ENCODE measurements around the gene CLDND2. TPM values are rescaled to one million over a fixed set of nuclear protein-coding genes. Genes with fewer than 3 reads are reported as not detected.
"Not testable (repeated sequence)": the region's sequence is repeated elsewhere in the genome, so short reads cannot be mapped to it uniquely, and the experiment has no call there.

Gene CLDND2
- total RNA-seq, 4 donors from 2014 or later, result not detected

DNA sequence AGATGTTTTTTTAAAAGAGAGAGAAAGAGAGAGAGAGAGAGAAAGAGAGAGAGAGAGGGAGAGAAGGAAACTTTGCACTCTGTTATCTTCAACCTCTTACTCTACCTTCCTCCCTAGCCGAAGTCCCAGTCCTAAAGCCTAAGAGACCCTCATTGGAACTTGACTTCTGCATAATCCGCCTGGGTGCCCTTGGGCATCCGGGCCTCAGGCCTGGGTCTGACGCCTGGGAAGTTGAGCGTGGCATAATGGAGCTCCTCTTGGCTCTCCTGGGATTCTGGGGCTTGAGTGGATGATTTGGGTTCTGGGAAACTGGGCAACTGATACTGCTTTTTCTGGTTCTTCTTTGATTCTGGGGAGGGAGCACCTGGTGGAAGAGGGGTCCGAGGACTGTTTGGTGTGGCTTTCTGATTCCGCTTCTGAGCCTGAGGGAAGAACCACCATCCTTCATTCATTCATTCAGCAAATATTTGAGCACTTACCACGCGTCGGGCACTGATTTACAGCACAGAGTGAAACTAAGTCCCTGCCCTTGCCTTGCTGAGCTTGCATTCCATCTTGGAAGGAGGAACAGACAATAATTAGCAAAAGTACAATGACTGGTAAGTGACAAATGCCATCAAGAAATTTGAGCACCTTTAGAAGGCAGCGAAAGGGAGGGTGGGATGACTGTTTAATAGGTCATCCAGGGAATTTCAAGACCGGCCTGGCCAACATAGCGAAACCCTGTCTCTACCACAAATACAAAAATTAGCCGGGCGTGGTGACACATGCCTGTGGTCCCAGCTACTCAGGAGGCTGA lies 42.3 kb upstream of the CLDND2 start:
- no peak for TF ChIP-seq POLR2A (IDR thresholded peaks at IDR 0.05)
- no peak overlapping the region for H3K27ac ChIP-seq
- H3K27me3 ChIP-seq, result no peaks in the 10 kb centered on the region
- no peaks in the 10 kb centered on the region for H3K36me3 ChIP-seq
- H3K4me1 ChIP-seq, result peaks cover 0 to 9% (median 2%) of the 10 kb centered on the region in 4 donors
- H3K4me3 ChIP-seq, result no peak overlapping the region
- H3K9me3 ChIP-seq, result no peaks in the 10 kb centered on the region
- DNase-seq, result no peak

DNA sequence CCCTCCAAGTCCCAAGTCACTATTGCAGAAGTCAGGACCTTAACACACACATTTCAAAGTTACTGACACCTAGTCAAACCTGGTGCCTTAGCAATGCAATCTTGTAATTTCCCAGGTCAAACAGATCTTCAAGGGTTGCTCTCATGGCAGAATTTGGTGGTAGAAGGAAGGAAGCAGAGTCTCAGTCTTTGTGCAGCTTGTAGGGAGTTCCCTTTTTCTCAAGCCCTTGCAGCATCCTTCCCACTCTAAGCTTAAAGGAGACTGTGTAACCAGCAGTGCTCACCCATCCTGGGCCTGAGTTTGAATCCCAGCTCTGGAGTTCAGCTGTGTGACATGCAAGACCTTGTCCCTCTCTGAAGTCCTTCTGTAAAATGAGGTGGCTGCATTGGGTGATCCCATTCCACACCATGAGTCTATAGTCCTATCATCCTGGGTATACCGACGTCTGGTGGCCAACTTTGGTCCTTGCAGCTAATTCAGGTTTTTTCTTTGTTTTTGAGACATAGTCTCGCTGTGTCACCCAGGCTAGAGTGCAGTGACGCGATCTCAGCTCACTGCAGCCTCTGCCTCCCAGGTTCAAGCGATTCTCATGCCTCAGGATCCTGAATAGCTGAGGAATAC lies 38.8 kb upstream of the CLDND2 start:
- H3K27ac ChIP-seq, result peak overlapping the region in 1 of 4 donors; percentile 63
- no peaks in the 10 kb centered on the region for H3K27me3 ChIP-seq
- H3K9me3 ChIP-seq, result peaks cover 0 to 5% (median under 1%) of the 10 kb centered on the region in 4 donors
- TF ChIP-seq POLR2A (IDR thresholded peaks at IDR 0.05), result no peak
- TF ChIP-seq, protein P1, sequence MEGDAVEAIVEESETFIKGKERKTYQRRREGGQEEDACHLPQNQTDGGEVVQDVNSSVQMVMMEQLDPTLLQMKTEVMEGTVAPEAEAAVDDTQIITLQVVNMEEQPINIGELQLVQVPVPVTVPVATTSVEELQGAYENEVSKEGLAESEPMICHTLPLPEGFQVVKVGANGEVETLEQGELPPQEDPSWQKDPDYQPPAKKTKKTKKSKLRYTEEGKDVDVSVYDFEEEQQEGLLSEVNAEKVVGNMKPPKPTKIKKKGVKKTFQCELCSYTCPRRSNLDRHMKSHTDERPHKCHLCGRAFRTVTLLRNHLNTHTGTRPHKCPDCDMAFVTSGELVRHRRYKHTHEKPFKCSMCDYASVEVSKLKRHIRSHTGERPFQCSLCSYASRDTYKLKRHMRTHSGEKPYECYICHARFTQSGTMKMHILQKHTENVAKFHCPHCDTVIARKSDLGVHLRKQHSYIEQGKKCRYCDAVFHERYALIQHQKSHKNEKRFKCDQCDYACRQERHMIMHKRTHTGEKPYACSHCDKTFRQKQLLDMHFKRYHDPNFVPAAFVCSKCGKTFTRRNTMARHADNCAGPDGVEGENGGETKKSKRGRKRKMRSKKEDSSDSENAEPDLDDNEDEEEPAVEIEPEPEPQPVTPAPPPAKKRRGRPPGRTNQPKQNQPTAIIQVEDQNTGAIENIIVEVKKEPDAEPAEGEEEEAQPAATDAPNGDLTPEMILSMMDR (IDR thresholded peaks at IDR 0.05), result peak; percentile 38 to 76 (median 60)
- DNase-seq, result peak in 2 of 3 donors; percentile 50 to 74
- peaks cover 0 to 4% (median 2%) of the 10 kb centered on the region in 4 donors for H3K4me1 ChIP-seq
- H3K4me3 ChIP-seq, result no peak overlapping the region
- H3K36me3 ChIP-seq, result no peaks in the 10 kb centered on the region

DNA sequence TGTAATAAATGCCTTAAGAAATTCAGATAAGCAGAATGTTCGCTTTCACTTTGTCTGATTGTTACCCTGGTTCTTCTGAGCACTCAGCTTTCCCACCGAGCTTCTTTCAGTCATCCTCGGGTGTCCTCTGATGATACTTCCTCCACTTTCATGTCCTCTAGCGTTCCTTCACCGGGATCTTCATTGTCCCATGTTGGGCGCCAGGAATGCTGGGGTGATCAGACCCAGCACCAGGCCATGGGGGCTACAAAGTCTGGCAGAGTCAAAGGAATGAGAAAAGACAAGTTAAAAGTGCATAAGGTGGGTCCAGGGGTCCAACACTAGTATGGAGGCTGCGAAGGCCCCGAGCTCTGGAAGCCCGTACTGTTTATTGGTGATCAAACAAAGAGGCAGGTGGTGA lies 33.3 kb upstream of the CLDND2 start:
- no peak for TF ChIP-seq POLR2A (IDR thresholded peaks at IDR 0.05)
- TF ChIP-seq, protein P1 (IDR thresholded peaks at IDR 0.05), result no peak
- DNase-seq, result no peak

DNA sequence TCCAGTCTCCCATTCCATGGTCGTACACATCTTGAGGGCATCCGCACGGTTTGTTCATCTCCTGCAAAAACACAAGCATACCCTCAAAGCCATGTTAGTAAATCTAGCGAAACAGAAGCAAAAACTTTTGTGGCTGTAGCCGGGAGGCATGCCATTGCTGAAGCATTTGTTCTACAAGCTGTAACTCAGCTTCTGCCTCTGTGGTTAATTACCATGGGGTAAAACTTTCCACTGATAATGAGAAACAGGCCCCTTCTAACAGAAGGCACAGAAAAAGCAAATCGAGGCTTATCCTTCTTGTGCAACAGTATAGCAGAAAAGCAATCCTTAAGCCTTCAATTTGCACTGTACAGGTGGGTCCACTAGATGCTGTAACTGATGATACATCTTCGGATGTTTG lies 31.1 kb upstream of the CLDND2 start:
- not testable (repeated sequence) for H3K4me3 ChIP-seq, H3K27ac ChIP-seq, H3K27me3 ChIP-seq, H3K4me1 ChIP-seq, H3K36me3 ChIP-seq, DNase-seq
- H3K9me3 ChIP-seq, result peaks cover 0 to 10% (median 4%) of the 10 kb centered on the region in 4 donors

More for the DNA sequence above, 33.3 kb upstream of the CLDND2 start:
- no peak overlapping the region for H3K27ac ChIP-seq
- peaks cover 0 to 10% (median 4%) of the 10 kb centered on the region in 4 donors for H3K9me3 ChIP-seq
- H3K36me3 ChIP-seq, result no peaks in the 10 kb centered on the region
- no peaks in the 10 kb centered on the region for H3K4me1 ChIP-seq
- no peaks in the 10 kb centered on the region for H3K27me3 ChIP-seq
- H3K4me3 ChIP-seq, result no peak overlapping the region

DNA sequence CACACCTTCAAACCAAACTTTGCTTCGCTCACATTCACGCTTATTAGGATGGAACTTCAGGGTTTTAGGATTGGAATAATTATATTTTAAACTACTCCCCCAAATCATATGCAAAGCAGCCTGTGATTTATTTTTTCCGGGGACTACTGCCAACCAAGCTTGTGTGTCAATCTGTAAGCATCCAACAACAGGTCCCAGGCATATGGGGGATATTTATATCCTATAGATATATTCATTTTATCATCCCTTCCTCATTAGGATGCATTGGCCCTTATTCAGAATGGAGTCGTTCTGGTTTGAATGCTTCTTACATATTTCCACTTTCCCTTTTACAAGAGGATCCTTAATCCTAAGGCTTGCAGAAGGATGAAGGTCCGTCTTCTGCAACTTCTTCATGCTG lies 30.4 kb upstream of the CLDND2 start:
- H3K4me3 ChIP-seq, result no peak overlapping the region
- no peaks in the 10 kb centered on the region for H3K36me3 ChIP-seq
- TF ChIP-seq POLR2A (IDR thresholded peaks at IDR 0.05), result no peak
- TF ChIP-seq, protein P1 (IDR thresholded peaks at IDR 0.05), result no peak
- peaks cover 0 to 10% (median 4%) of the 10 kb centered on the region in 4 donors for H3K9me3 ChIP-seq
- H3K27me3 ChIP-seq, result no peaks in the 10 kb centered on the region
- no peak overlapping the region for H3K27ac ChIP-seq
- peaks cover 0 to 7% (median 6%) of the 10 kb centered on the region in 4 donors for H3K4me1 ChIP-seq
- no peak for DNase-seq

DNA sequence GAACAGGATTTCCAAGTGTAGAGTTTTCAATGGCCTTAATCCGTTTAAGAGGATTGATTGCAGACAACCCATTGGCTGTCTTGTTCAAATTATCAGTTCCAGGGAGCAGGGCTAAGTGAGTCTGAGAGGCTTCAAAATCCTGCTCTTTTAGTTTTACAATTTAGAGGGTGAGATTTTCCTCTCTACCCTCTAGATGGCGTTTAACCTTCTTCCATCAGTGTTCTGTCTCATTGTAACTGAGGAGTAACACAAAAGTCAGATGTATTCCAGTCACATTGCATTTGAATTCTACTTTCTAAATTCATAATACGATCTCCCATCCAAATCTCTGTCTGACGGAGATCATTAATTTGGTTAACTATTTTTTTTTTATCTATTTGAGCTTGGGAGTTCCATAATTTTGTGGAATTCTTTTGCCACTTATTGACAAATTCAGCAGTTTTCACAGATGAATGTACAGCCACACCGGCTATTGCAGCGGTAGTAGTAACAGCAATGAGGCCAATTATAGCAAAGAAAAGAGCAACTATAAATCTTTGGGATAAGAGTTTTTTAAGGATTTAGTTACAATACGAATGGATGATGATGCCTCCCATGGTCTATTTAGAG lies 29.4 kb upstream of the CLDND2 start:
- no peak overlapping the region for H3K27ac ChIP-seq
- H3K36me3 ChIP-seq, result no peaks in the 10 kb centered on the region
- H3K27me3 ChIP-seq, result no peaks in the 10 kb centered on the region
- peaks cover 0 to 11% (median 6%) of the 10 kb centered on the region in 4 donors for H3K4me1 ChIP-seq
- no peak for TF ChIP-seq POLR2A (IDR thresholded peaks at IDR 0.05)
- TF ChIP-seq, protein P1 (IDR thresholded peaks at IDR 0.05), result peak; percentile 18 to 59 (median 48)
- H3K9me3 ChIP-seq, result peaks cover 0 to 10% (median 4%) of the 10 kb centered on the region in 4 donors
- no peak for DNase-seq
- H3K4me3 ChIP-seq, result no peak overlapping the region

DNA sequence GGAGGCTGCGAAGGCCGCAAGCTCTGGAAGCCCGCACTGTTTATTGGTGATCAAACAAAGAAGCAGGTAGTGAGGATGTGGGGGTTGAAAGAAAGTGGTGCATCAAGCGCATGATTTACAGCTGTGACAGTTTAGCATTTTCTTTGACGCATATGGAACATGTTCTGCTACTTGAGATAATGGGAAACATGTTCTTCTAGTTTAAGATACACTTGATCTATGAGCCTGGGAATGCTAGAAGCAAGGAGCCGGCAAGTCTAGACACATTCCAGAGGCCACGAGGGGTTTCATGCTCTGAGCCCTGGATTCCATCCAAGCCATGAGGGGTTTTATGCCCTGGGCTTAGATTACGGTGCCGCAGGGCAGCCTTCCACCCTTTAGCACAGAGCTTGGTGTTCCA lies 28.6 kb upstream of the CLDND2 start:
- H3K27me3 ChIP-seq, H3K27ac ChIP-seq: not testable (repeated sequence)

More for the DNA sequence above, 28.6 kb upstream of the CLDND2 start:
- peaks cover 0 to 11% (median 6%) of the 10 kb centered on the region in 4 donors for H3K4me1 ChIP-seq
- H3K36me3 ChIP-seq, DNase-seq, H3K9me3 ChIP-seq, H3K4me3 ChIP-seq: not testable (repeated sequence)

Measured in Peyer's patch (tissue), 4 donors.